Right kidney (tissue), 1 donor: Measurements from ENCODE around the gene MTCH2.
A peak's percentile ranks its signal among the peaks of the same experiment; 100 is the strongest.
"Not testable (repeated sequence)": the region's sequence is repeated elsewhere in the genome, so short reads cannot be mapped to it uniquely, and the experiment has no call there.

Experiments
- DNase-seq: peaks from one replicate; pipeline ENCODE4 v3.0.0-alpha.2; 2016

The MTCH2 gene

DNA sequence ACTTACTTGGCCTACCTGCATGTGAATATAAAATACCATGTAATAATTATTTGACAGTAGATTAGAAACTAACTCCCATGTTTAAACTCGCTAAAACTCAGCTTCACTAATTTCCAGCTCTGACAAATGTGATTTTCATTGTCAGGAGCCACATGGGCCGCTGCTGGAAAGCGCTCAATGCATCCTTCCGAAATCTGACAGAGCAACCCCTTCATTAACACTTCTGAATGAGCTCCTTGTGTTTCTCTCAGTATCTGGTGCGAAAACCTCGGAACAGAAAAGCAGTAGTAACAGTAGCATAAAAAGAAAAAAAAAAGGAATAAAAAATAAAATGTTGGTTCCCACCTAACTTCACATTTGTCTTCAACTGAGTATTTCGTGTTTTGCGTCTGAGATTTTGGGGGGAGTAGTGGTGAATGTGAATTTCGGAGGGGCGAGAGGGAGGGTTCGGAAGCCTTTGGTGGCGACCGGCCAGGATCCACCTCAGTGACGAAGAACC, 710 bp downstream of the MTCH2 start:
- no peak for DNase-seq

DNA sequence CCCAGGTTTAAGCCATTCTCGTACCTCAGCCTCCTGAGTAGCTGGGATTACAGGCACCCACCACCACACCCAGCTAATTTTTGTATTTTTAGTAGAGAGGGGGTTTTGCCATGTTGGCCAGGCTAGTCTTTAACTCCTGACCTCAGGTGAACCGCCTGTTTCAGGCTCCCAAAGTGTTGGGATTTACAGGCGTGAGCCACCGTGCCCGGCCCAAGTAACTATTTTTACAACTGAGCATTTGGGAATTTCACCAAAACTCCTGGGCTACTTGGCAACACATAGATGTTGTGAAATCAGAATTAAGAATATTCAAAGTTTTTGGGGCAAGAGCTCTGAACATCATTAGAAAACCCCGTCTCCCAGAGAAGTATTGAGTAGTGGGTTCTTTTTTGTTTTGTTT, 1.9 kb downstream of the MTCH2 start:
- not testable (repeated sequence) for DNase-seq

DNA sequence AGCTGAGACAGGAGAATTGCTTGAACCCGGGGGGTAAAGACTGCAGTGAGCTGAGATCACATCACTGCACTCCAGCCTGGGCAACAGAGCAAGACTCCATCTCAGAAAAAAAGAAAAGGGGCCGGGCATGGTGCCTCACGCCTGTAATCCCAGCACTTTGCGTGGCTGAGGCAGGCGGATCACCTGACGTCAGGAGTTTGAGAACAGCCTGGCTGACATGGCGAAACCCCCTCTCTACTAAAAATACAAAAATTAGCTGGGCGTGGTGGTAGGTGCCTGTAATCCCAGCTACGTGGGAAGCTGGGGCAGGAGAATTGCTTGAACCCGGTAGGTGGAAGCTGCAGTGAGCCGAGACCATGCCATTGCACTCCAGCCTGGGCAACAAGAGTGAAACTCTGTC, 6.0 kb downstream of the MTCH2 start:
- DNase-seq, result not testable (repeated sequence)

DNA sequence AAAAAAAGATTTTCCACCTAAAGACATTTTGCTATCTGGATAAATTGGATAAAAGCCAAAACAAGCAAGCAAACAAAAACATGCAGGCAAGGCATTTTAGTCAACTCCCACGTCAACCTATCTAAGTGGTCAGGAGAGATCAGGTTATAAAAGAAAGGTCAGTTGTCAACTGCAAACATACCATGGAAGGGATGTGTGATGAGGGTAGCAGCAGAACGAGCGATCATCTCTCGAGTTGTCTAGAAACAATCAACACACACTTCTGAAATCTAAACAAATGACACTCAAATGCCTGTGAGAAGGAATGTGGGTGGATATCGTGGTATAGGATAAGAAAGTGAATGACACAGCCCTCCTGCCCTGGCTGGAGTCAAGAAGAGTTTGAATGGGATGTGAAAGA, 10.9 kb downstream of the MTCH2 start:
- DNase-seq, result no peak

DNA sequence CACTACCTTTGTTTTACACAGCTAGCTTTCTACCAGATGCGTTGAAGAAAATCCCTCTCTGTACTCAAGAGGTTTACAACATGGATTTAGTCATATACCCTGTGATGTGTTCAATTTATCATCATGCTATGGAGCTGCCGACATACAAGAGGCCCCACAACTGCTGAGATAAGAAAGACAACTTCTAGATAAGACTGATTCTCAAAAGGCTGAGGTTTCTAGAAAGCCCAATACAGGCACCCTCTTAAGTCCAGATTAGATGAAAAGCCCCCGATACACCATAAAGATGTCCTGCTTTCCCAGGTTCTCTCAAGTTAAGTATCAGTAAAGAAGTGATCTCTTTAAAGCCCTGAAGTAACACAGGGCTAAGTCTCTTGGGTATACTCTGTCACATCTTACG, 14.3 kb downstream of the MTCH2 start:
- no peak for DNase-seq

DNA sequence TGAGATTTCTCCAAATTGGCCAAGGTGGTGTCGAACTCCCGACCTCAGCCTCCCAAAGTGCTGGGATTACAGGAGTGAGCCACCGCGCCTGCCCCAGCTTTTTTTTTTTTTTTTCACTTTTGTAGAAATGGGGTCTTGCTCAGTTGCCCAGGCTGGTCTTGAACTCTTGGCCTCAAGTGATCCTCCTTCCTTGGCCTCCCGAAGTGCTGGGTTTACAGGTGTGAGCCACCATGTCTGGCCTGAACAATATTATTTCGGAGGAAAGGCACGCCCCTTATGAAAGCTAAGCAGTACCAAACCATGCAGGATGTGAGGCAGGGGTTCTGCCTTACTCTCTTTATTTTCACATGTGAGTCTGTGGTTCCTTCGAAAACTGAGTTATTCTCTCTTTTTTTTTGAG, 16.1 kb downstream of the MTCH2 start:
- DNase-seq, result no peak

DNA sequence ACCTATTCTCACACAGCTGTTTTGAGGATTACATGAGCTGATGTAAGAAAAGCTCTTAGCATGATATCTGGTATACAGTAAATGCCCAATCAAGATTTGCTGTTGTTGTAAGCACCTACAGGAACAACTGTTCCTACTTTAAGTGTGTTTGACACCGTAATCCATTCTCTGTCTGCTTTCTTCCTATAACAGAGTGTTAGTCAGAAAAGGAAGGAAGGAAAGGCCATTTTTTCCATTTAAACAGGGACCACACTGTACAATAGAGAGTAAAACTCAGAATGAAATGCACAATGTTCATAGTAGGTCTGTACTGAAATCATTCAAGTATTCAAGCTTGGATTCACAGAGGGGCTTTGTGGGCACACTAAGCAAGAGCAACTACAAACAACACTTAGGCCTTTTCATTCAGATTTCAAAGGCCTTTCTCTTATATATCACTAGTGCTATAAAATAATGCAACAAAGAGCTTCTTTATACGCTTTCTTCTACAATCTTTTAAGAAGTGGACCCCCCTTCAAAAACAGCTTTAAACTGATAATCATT, 21.5 kb downstream of the MTCH2 start:
- DNase-seq, result no peak

DNA sequence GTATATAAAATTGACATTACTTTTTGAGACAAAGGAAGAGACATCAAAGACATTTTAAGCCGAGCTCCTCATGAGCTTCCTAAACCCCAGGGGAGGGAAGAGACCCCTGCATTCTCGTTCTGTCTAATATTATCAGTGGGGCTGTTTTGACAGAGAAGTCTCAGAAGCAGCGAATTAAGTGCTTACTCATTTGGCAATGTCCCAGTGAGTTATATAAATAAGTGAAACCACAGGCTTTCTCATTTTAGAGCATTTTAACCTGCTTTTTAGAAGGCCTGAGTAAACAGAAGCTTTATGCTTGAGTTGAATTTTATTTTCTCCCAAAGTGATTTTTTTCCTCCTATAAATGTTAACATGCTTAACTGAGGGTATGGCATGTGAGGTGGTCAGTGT, 24.9 kb downstream of the MTCH2 start:
- no peak for DNase-seq

DNA sequence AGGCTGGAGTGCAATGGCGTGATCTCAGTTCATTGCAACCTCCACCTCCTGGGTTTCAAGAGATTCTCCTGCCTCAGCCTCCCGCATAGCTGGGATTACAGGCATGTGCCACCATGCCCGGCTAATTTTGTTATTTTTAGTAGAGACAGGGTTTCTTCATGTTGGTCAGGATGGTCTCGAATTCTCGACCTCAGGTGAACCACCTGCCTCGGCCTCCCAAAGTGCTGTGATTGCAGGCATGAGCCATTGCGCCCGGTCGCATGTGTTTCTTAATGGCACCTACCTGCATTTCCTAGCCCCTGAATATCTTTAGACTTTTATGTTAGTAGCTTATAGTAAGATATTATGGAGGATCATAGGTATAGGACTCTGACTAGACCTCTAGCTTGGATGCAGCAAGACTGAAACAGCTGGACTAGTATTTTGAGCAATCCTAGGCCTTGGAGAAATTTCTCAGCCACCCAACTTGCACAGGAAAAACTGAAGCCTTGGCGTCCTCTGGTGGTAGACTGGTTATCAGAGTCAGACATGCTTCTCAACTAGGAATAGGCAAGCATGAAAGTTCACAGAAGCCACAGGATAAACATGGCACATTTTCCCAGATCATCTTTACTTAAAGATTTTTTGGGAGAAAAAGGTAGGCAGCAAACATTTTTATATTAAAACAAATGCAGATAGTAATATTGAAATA, 25.5 kb downstream of the MTCH2 start:
- DNase-seq, result no peak

DNA sequence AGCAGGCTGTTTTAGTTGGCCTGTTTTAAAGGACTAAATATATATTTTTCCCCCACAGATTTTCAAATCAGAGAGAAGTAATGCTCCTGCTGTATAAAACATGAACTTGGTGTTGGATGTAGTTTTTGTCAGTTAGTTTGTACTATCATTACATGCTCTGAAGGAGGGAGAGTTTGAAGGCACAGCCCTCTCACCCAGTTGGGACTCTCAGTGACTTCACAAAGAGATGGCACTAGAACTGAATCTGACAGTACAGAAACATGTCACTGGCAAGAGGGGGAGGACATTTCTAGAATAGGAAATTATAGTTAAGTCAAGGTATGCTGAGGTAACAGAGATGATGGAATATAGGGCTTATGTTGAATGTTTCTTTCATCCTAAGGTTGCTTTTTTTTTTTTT, 27.1 kb downstream of the MTCH2 start:
- DNase-seq, result no peak

DNA sequence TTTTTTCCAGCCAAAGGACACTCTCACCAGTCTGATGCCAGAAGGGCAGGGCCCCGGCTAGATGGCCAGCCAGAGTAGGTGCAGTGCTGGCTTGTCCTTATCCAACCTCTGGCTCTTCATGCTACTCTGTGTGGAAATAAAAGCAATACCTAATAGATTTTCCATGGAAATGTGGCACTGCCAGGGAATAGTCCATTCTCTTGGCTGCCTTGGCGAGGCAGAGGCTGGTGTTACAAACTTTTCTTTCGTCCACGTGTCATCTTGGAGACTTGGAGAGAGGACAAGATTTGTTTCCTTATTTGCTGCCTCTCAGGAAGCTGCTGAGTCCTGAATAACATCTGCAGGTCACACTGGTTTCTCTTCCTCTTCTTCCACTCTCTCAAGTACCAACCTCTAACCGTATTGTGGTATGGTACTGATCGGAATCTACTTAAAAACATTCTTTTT, 31.0 kb downstream of the MTCH2 start:
- DNase-seq, result no peak

DNA sequence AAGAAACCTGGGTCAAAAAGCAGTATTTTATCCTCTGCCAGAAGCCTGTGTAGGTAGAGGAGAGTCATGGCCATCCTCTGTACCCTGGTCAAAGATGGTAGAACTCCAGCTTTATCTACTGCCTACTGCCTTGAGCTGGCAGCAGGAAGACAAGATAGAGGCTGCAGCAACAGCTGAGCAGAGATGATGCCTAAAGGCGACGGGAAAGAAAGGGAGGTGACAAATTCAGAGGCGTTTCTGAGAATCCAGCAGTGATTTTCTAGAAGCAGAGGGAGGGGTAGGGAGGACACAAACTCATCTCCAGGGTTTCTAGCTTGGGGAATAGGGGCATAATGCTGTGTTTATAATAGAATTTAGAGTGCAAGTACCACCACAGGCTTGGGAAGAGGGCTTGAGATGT, 32.7 kb downstream of the MTCH2 start:
- no peak for DNase-seq

DNA sequence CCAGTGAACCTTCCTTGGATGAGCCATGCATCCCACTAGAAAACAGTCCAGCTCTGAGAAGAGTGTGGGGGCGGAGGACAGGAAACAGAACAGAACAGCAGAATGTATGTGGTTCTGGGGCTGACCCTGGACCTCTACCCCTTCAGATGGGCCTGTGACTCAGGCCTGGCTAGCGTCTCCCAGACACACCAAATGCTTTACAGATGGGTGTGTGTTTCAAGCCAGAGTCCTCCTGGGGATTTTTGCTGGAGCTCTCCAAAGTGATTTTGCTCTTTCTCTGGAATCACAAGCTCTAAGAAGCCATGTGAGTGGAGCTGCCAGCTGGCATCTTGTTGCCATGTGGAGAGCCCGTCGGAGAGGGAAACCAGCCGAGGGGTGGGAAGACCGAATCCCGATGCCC, 35.0 kb downstream of the MTCH2 start:
- DNase-seq, result no peak

DNA sequence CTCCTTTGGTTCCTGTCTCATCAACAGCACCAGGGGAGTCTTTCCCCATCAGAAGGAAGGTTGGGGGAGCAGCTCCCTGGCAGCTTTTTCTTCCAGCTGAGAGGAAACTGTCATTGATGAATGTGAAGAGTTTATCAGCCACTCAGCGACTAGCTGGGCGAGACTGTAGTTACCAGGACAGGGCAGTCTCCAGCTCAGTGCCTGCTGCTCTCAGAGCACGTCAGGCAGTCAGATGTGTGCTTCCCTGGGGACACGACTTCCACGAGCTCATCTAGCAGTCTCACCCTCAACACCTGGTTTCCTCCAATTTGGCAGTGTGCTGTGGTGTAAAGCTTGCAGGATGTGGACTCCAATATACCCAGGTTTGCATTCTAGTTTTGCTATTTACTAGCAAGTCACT, 35.6 kb downstream of the MTCH2 start:
- no peak for DNase-seq

DNA sequence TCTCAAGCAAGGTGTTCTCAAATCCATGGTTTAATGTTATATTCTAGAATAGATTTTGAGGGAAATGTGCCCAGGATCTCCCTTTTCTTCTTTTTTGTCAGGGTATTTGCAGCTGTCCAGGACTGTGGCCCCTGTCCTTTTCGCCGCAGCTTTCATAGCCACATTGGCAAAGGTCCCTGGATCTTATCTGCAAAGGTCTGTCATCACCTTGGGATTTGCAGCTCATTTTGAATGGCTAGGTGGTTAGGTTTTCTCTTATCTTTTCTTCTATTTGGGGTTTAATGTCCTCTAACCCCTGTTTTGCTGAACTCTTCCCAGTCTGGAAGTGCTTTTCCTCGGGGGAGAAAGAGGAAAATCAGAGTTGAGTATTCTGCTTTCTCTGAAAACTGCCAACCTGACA, 36.4 kb downstream of the MTCH2 start:
- no peak for DNase-seq

DNA sequence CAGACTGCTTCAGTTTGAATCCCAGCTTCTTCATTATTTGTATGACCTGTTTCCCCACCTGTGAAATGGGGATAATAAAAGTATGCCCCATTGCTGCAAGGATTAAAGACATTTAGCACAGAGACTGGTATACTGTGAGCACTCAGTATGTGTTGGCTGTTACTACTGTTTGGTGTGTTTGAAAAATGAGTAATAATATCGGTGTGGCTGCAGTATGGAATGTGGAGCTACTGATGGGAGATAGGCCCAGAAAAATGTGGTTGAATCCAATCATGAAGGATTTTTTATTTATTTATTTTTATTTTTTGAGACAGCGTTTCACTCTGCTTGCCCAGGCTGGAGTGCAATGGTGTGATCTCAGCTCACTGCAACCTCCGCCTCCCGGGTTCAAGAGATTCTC, 39.1 kb downstream of the MTCH2 start:
- DNase-seq, result no peak

DNA sequence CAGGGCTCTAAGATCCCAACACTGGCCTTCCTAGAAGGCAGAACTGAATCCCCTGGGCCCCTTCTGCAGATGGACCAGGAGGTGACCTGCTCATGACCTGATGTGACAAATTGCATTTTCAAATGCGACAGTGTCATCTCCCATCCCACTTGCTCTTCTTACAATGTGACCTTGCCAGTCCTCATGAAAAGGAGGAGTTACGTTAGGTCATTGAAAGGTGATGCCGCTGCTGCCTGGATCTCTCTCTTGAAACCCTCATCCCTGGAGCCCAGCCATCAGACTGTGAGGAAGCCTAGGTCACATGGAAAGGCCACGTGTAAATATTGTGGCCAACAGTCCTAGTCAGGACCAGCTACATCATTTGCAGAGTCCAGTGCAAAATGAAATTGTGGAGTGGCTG, 42.5 kb downstream of the MTCH2 start:
- DNase-seq, result no peak

DNA sequence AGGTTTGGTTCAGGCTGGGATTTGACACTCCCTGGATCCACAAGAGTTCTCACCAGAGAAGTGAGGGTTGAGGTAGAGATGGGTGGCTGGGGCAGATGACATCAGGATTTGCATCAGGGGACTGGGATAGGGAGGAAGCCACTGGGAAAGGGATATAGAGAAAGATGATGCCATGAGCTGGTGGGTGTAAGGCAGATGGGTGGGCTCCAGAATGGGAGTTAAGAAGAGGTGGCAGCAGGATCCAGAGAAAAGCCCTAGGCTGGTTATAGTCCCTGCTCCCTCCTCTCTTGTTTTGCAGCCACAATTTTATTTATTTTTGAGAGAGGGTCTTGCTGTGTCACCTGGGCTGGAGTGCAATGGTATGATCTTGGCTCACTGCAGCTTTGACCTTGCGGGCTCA, 46.4 kb downstream of the MTCH2 start:
- DNase-seq, result no peak

DNA sequence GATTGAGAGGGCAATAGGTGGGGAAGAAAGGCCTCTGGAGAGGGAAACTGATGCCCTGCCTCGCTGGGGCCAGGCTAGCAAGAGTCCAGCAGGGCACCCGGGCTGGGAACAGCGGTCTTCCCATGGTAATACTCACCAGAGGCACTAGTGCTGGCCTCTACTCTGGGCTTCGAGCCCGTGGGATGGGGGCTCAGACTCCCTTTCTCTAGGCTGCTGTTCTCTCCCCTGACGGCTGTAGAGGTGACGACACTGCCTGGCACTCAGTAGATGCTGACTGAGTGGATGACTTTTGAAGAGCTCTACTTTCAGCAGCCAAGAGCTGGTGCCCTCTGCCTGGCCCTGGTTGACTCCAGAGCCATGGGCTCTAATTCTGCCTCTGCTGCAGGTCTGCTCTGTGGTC, 47.3 kb downstream of the MTCH2 start:
- no peak for DNase-seq

DNA sequence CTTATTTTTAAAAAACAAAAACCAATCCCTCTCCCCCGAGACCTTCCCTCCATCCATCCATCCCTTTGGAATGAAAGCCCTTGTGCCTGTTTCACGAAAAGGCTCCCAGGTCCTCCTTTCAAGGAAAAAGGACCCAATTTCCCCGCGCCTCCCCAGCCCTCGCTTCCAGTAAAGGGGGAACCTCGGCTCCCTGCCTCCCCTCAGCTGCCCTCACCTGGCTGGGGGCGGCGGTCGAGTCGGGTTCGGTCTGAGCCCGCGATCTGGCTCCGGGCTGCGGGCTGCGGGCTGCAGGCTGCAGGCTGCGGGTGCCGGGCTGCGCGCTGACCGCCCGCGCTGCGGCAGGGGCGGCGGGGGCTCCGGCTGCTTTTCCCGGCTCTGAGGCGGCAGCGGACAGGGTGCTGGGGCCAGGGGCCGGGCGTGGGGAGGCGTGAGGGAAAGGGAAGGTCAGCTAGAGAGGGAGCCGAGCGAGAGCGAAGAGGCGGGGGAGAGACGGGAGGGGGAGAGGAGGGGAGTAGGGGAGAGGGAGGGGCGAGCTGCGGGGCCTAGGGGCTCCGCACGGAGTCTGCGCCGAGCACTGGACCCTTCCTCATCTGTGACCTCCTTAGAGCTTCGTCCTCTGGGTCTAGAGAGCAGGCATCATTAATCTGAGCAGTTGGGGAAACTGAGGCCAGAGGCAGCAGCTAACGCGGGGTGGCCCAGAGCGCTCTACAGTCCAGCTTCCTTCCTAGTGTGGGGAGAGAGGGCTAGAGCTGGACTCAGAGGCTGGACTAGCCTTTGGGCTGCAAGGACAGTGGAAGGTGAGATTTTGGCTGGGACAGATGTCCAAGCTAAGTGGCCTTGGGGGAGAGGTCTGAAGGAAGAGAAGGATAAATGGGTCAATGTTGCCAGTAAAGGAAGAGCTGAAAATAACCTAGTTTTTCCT, 48.2 kb downstream of the MTCH2 start, which contains the start of gene C1QTNF4:
TSS of gene C1QTNF4 (minus strand) at position 478 of the 922 bp plus-strand sequence. CDS start 3,601 bp downstream, outside the sequence.
- peak; percentile 65 for DNase-seq

DNA sequence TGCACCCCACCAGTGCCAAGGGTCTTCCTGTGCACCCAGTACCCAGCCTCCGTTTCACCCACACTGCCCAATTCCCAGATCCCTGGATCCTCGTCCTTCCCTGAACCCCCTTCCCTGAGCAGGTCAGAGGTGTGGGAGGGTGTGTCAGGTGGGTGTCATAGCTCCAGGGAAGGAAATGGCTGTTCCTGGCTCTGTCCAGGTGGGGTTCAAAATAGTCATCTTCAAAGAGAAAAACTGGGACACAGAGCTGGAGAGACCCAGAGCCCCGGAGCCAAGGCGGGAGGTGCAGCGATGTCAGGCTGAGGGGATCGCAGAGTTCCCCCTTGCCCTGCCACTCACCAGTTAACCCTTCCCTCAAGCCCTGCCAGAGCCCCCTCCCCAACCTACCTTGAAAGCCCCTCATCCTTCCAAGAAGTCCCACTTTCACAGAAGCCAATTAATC, 48.8 kb downstream of the MTCH2 start:
- DNase-seq, result no peak

DNA sequence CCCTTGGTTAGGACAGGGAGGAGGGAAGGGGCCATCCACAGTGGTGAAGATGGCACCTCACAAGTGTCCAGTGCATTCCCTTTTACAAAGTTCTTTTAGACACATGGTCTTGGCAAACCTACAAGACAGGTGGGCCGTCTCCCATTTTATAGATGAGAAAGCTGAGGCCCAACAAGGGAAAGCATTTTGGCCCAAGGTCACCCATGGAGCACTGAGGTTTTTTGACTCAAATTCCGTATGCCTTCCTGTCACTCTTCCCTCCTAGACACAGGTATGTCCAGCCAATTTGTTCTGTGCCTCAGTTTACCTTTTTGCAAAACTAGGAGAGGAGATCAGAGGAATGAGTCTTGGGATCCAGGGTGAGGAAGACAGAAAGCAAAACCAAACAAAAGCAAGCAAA, 49.4 kb downstream of the MTCH2 start:
- DNase-seq, result no peak

DNA sequence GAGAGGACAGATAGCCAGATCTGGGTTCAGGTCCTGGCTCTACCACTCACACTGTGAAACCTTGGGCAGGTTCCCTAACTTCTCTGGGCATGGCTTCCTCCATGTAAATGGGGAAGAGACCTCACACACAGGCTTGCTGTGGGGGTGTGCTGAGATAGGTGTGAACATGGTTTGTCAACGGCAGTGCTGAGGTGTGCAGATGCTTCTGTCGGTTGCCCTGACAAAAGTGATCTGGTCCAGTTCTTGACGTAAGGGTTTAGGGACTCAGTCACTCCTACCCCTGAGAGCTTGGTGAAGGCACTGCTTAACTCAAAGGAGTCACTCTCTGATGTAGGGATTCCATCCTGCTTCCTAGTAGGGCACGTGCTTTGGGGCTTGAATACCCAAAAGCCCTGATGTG, 50.1 kb downstream of the MTCH2 start:
- no peak for DNase-seq
